NT2/D1 (cell line): Measurements from ENCODE around the gene ATP7A.

ENCODE experiments used
- YY1 ChIP-seq: IDR thresholded peaks from 2 replicates; pipeline ENCODE4 v1.6.1; 2011; ENCODE audit not compliant: insufficient read length, insufficient read depth
- ZNF274 ChIP-seq: IDR thresholded peaks from 2 replicates; pipeline ENCODE4 v1.6.1; 2011; ENCODE audit warnings: mild to moderate bottlenecking, low read depth, low read length

DNA sequence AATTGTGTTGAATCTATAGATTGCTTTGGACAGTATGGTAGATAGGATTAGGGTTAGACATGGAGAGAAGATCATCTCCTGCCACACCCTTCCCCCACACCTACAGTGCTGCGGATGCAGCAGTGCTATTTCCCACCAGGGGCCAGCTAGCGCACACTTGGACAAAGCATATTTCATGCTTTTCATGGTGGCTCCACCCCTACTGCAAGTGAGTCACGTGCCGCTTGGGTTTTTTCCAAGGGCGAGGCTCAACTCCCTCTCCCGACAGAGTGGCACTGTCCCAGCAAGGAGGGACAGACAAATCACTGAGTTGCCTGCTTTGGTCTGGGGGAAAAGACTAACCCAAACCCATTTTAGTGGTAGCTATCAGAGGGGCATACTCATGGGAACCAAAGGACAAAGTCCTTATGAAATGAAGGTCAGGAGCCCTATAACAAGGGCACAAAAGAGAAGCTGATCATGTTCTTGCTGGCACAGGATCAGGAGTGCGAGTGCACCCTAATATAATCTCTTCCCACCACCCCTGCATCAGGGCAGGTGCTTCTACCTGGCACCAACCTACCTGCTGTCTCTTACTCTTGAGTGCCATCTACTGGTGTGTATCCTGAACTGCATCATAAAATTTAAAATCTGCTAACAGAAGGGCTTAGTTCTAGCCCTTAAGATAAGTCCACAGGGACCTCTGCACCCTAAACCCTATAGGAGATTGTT, 114.0 kb downstream of the ATP7A start:
- TF ChIP-seq ZNF274 (no peak), YY1 (no peak)
